ENCODE measurements around the gene TNRC6C. TPM values are rescaled to one million over a fixed set of nuclear protein-coding genes. Genes with fewer than 3 reads are reported as not detected.
A peak's percentile ranks its signal among the peaks of the same experiment; 100 is the strongest.
"Not testable (repeated sequence)": the region's sequence is repeated elsewhere in the genome, so short reads cannot be mapped to it uniquely, and the experiment has no call there.

Gene TNRC6C
- total RNA-seq, 1 donor from 2014 or later: 13.6 TPM

DNA sequence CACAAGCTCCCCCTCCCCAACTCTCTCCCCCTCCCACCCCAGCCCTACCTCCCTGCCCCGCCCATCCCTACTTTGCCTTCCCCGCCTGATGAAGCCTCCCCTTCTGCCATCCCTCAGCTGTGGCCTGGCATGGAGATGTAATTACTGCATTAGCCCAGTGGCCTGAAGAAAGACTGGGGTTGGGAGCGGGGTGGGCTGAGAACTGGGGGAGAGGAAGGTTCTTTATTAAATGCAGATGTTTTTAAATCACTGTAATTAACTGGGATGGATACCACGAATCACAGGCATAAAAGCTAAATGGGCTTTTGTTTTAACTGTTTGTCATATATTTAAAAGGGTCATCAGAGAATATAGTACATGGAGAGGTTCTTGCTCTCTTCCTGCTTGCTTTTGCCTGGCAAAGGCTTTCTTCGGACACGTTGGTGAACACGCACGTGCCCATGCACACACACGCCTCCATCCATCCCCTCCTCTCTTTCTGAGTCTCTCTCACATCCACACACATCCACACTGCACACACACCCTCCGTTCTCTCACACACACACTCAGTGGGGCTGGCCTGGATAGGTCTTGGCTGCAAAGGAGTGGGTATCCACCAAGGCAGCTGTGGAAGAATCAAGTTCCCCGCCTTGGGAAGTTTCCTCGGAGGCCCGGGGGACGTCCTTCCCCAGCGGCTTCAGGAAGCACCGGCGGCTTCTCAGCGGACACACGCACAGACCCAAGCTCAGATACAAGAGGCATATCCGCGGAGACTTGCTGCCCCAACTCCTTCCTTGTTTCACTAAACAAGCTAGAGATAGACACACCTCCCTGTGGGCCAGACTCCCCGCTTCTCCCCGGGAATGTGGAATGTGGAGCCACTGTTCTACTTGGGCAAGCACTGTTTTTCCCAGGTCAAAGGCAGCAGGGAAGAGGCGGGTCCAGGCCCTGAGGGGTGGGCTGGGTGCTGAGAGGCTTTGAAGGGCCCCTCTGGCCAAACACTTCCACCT is 27.4 kb upstream of the TNRC6C start:
- no peak for DNase-seq

DNA sequence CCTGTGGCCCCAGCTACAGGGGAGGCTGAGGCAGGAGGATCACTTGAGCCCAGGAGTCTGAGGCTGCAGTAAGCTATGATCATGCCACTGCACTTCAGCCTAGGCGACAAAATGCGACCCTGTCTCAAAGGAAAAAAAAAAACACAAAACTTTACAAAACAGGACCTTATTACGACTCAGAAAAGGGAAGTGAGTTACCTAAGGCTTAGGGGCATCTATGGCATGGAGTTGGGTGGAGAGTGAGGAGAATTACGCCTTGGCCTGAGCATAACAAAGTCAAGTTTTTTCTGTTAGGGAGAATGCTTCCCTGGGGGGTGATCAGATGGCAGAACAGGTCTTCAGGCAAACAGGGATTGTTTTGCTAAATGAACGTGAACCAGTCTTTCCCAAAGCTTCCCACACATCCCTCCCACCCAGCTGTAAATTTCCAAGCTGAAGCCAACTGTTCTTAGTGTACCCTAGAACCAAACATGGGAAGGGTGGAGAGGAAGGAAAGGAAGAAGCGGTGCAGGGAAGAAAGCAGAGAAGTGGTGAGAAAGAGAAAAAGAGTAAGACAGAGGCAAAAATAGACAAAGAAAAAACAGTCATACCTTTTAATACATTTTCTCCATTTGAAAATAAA is 24.6 kb upstream of the TNRC6C start:
- no peak for DNase-seq

DNA sequence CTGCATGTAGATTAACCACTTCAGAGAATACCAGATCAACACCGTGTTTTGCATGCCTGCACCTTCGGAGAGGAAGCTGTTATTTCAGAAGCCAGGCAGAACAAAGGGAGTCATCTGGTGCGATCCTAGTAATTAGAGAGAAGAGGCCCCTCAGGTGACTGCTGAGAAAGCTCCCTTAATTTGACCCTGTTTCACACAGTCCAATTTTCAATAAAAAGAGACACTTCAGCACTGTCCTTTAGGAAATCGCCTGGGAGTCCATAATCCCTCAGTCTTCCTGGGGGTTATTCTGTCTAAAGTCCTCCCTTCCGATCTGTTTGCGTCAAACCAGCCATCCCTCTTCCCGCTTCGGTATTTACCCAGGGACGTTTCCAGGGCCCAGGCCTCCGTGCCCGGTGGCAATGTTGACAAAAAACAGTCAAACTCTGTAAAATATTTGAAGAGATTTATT is 23.4 kb upstream of the TNRC6C start:
- DNase-seq: no peak

DNA sequence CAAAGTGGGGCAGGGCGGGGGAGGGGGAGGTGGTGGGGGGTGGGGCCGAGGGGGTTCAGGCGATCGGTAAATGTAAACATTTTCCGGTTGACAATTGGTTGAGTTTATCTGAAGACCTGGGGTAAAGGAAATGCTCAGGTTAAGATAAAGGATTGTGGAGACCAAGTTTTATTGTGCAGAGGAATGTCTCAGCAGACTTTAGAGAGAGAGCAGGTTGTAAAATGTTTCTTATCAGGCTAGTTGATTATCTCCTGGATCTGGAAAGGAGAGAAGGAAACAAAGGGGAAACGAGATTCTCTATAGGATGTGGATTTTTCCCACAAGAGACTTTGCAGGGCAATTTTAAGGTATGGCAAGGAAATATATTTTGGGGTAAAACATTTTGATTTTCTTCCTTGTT is 22.8 kb upstream of the TNRC6C start:
- DNase-seq: not testable (repeated sequence)

DNA sequence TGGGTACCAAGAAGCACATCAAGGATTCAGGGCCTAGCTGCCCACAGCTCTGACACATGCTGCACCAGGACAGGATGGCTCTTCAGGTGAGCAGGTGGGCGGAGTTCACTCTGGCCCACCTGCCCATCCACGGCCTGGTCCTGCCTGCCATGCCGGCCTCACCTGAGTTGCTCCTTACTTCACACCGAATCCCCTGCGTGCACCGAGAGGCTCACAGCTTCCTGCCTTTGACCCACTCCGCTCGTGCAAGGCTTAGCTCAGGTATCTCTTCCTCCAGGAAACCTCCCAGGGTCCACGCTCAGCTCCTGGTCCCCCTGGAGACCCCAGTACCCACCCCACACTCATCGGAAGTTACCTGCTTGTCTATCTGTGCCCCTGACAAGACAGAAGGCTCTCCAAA is 21.6 kb upstream of the TNRC6C start:
- DNase-seq: no peak

DNA sequence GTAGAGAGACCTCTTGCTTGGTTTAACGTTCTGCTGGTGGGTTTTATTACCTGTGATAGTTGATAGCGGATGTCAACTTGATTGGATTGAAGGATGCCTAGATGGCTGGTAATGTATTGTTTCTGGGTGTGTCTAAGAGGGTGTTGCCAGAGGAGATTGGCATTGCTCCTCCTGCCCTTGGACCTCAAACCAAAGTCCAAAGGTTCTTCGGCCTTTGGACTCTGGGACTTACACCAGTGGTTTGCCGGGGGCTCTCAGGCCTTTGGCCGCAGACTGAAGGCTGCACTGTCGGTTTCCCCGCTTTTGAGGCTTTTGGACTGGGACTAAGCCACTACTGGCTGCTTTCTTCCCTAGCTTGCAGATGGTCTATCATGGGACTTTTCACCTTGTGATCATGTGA is 17.5 kb upstream of the TNRC6C start:
- no peak for DNase-seq

DNA sequence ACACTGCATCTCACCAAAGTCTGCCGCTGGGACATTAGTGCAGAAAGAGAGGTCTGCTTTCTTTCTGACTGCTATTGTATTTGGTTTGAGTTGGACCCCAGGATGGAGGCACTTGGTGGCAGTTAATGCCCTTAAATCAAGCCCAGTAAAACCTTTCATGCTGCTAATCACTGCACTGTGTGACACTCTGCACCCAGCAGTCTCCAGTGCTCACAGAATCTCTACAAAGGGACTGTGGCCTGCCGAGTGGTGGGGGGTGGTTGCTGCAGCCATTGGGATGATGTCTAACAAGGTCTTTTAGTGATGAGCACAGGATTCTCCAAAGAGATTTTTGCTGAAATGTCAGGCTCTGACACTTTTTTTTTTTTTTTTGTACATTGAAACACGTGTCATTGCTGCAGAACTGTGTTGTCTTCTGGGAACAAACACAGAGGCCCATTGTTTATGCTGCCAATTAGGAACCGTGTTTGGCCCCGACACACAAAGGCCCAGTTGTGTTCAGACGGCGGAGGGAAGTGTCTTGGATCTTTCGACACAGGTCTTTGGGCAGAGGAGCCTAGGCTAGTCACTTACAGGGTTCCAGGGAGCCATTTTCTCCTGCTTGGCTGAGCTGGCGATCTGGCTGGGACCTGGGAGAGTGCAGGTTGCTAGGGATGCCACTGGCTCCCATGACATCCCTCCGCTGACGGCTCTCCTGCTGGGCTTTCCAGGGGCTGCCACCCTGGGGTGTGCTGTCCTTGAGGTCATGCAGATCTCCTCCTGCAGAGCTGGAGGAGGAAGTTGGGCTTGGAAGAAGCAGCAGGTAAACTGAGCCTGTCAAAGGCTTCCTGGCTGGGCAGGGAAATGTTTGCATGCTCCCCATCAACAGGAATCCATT is 16.2 kb upstream of the TNRC6C start:
- DNase-seq: no peak

DNA sequence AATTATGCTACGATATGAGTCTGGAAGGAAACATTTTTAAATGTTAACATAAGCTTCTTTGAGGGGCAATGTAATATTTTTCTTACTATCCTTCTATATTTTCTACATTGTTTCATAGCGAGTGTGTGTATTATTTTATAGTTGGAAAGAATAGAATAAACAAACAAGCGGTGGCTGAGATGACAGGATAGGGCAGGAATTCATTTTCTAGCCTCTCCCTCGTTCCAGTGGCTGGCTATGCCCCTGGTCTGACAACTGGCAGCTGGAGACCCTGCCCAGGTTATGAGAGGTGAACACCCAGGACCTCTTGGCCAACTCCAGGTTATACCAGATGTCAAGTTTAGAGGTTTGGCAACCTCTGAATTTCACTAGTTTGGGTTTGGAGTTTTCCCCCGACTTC is 14.5 kb upstream of the TNRC6C start:
- no peak for DNase-seq

DNA sequence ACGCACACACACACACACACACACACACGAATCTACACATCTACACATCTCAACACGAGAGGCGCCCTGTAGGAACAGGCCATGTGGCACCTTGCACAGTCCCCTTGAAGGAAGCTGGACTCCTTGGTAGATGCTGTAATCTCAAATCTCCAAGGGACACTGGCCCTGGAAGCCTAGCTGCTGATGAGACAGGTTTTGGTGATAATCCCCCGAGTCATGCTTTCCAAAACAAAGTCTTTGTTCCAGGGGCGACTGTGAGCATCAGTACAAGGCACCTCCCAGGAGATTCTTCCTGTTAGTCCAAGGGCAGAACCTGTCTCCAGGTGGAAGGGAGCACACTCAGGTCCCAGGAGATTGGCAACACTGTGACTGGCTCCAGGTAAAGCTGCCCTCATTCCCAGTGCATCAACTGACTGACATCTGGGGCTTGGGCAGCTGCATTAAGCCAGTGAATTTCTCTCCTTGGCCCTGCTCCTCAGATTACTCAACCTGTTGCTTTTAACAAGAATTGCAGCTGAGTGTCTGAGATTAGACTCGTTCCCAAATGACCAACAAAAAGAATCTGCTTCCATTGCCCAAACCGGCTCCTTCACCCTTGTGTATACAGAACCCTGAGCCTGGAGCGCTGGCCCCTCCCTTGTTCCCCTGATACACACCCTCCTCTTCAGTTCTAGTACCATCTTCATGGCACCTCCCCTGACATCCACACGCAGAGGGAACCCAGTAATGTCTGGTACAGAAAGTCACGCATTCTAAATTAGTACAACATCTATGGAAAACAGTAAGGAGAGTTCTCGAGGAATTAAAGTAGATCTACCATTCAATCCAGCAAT is 13.9 kb upstream of the TNRC6C start:
- no peak for DNase-seq

DNA sequence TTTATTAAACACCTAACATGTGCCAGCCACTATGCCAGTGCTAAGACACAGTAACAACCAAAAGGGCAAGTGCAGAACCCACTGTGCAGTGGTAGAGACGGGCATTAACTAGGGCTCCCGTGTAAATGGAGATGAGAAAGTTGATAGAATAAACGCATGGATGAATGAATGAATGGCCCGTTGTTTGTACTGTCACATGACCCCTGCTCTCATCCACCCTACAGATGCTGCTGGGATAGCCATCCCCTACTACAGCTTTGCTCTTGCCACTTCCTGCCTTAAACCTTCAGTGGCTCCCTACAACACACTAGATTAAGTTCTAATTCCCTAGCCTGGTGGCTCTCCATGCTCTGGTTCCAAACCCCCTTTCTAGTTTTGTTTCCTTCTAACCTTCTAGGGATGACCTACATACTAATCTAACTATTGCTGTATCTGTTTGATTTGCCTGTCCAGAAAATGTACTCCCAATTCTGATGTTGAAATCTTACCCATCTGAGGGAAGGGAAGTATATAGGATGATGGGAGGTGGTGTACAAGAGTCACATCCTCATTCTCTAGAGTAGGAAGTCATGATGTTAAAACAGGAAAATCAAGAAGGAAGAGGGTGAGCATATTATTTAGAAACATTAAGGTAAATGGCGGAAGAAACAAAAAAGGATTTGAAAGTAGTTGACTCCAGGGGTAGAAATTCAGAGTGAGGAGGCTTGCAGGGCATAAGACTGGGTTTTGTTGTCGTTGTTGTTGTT is 11.4 kb upstream of the TNRC6C start:
- no peak for DNase-seq

DNA sequence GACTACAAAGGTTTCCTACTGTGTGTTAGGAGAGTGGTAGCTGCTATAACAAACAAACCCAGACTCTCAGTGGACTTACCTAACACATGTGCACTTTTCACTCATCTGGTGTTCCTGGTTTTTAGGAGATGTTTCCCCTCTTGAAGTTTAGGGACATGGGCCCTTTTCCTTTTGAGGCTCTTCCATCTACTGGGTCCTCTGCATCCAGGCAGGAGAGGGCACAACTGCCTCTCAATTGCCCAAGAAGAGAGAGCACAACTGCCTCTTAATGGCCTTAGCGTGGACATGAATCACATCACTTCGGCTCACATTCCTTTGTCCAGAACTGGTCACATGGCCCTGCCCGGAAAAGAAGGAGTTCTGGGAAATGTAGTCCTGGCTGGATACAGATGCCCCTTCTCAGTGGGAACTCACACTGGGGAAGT is 9.8 kb upstream of the TNRC6C start:
- no peak for DNase-seq

DNA sequence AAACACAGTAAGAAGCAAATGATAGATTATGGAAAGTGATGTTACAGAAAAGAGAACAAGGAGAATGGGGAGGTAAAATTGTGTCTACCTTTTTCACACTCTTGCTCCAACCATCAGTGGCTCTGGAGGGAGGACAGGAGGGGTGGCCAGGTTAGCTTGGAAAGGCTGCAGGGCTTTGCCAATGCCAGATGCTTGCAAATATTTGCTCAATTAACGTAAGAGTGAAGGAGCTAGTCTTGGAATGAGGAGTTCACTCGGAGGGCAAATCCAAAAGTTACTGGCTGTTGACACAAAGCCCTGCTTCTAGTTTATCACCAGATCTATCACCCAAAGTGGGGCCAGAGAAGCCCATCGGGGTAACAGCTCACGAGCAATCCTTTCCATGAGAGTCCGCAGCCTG is 7.4 kb upstream of the TNRC6C start:
- DNase-seq: no peak

DNA sequence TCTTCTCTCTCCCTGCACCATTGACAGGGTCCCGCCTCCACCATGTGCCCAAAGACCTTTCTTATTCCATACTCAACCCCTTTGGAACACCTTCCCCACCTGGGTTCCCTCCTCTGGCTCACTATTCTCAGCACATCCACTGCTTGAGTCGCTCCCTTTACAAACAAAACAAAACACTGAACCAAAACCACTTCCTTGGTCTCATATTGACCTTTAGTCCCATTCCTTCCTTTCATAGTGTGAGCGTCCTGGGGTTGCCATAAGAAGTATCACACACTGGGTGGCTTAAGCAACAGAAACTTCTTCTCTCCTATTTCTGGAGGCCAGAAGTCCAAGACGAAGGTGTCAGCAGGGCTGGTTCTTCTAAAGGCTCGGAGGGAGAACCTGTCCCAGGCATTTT is 6.1 kb upstream of the TNRC6C start:
- DNase-seq: no peak

DNA sequence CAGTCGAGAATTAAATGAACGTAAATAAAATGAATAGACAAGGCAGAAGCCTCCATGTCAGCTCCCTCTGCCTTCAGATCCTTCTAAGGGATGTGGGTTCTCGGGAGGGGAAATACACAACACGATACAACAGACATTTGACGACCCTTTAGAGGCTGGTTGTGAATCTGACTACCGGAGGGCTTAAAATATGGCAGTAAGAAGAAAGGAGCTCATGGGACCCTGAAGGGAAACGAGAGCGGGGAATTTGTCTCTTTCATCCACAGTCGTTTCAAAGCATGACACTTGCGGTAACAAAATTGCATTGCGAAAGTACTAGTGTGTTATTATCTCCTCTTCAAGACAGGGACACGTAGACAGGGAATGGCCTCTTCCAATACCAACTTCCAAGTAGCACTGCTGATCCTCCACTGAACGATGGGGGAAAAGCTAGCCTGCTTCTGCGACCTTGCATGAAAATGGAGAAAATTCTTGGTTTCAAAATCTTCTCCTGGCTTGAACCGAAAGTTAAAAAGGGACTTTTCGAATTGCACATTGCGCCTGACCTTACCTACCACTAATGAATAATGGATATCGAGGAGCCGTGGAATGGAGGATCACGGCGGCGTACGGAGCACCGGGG is 1.2 kb upstream of the TNRC6C start:
- DNase-seq: peak; percentile 56

DNA sequence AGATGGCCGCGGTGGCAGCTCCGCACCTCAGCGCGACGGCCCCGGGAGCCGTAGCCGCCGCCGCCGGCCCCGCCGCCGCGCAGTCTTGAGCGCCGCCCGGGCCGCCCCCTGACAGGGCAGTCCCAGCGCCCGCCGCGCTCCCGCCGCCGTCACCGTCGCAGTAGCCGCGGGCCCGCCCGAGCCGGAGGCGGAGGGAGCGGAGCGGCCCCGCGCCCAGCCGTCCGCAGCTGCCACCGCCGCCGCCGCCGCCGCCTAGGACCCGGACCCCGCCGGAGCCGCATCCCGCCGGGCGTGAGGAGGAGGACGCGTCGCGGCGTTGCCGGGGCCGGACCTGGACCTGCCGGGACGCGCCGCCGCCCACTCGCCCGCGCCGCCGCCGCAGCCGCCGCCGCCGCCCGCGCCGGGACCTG is 218 bp downstream of the TNRC6C start:
- no peak for DNase-seq

DNA sequence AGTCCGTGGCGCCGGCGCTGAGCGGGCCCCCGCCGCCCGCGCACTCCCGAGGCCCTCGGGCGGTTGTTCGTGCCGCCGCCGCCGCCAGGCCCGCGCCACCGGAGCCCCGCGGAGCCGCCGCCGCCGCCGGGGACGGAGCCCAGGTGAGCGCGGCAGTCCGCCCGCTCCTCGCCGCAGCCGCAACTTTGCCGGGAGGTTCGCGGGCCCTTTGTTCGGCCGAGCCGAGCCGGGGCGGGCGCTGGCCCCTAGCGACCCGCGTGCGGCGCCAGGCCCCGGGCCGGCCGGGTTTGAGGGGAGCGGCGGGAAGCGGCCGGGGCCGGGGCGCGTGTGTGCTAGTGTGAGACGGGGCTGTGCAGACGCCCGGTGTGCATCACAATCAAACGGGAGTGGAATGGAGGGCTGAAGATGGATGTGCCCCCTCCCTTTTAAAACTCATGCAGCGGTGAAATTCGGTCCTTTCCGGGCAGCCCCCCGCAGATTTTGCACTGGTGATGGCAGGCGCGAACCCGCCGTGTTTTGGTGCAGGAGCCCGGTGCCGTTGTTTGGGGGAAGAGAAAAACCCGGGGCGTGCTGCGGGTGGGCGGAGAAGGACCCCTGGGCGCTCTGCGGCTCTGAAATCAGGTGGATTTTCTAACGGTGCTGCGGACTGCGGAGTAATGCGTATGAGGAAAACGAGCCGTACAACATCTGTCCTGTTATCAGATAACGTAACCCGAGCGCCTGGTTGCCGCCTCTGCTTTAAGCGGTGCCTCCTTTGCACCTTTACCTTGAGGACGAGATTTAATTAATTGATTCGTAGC is 823 bp downstream of the TNRC6C start:
- DNase-seq: no peak

DNA sequence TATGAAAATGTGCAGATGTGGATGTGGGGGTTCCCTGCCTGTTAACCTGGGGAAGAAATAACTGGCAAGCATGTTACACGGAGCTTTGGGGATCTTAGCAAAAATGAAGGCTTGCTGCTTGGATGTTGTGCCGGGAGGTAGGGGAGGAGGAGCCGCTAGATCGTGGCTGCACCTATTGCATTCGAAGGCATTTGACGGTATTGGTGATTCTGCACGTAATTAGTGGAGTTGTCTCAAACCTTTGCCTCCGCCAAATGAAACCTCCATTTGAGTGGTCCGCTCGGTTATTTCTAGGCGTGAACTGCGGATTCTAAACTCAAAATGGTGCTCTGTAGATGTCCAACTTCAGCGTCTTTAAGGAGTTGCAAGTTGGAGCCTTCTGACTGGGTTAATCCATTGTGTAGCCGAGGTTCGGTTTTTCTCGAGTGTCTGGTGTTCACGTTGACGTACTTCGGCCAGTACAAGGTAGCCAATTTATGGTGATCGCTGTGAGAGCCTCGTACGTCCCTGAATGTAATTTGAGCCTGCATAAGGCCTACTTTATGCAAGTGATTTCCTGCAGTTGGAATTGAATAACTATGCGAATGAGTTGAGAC is 1.5 kb downstream of the TNRC6C start:
- peak; percentile 51 for DNase-seq

DNA sequence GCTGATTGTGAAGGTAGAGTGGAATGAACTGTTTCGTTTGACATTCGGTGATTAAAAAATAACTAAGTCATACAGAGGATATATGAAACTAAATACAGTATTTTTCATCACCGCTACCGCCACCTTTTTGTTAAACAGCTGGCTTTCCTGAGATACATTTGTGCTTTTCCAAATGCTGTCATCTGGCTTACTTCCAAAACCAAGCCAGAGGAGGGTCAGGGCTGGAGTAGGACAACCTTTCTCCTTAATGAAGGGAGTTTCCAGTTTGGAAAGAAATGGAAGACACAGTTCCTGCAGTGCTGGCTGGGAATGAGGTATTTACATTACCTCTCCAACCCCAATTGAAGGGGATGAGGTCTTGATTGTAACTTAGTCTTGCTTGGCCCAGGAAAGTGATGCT is 3.2 kb downstream of the TNRC6C start:
- DNase-seq: no peak

DNA sequence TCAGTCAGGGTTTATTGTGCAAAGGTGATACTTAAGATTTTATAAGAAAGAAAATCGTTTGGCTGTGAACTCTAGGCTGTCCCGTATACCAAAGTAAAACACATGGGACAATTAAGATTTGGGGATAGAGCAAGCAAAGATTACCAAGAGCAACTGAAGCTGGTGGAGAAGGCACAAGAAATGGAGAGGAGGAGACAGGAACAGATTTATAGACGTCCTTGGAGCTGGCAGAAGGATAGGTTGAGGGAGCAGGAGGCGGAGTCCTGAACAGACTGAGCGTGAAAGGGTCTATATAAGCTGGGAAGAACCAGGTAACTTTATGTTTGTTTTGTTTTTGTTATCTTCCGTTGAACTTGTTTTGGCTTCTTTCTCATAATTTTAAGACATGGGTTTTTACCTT is 3.8 kb downstream of the TNRC6C start:
- no peak for DNase-seq

All from skin of body (tissue), 2 donors.